Natural killer cell (primary cell): ENCODE data around the gene TBC1D22A. TPM values are rescaled to one million over a fixed set of nuclear protein-coding genes. Genes with fewer than 3 reads are reported as not detected.

Source experiments
- ATAC-seq, 3 donors: fragments of 150-1000 bp in 2 of 3; fragments of 200-7000 bp in 1 of 3; cut with Tn5 transposase; 1 replicate in 1 of 3; 2 replicates in 2 of 3; pipeline ENCODE4 v1.10.0; 2021; ENCODE audit warnings: mild to moderate bottlenecking in 2 of 3, moderate library complexity in 2 of 3
- DNase-seq, 2 donors: peaks; one replicate each; pipeline versions ENCODE4 v3.0.0 to v3.0.0-alpha.2; 2013 to 2021; ENCODE audit warnings: mixed read lengths in 1 of 2
- H3K27ac ChIP-seq: one replicate; pipeline ENCODE4 v1.5.1; 2013; ENCODE audit warnings: mild to moderate bottlenecking, low read length
- H3K27me3 ChIP-seq: one replicate; pipeline ENCODE4 v1.6.1; 2013; ENCODE audit warnings: low read length; ENCODE audit not compliant: control insufficient read depth, insufficient read depth
- H3K36me3 ChIP-seq: one replicate; pipeline ENCODE4 v1.6.1; 2013; ENCODE audit warnings: low read length; ENCODE audit not compliant: control insufficient read depth, insufficient read depth
- H3K4me1 ChIP-seq: one replicate; pipeline ENCODE4 v1.6.1; 2013; ENCODE audit warnings: low read length; ENCODE audit not compliant: control insufficient read depth, insufficient read depth
- H3K4me3 ChIP-seq: one replicate; pipeline ENCODE4 v1.5.1; 2013; ENCODE audit warnings: low read length
- H3K9me3 ChIP-seq: one replicate; pipeline ENCODE4 v1.6.1; 2013; ENCODE audit warnings: low read length; ENCODE audit not compliant: control insufficient read depth, insufficient read depth
- H3K27ac Mint-ChIP-seq, 2 donors: one replicate each; pipeline ENCODE4 v1.8.0; 2022; ENCODE audit warnings: mild to moderate bottlenecking in 2 of 2, mixed read lengths in 2 of 2, moderate library complexity in 1 of 2
- H3K27me3 Mint-ChIP-seq, 2 donors: one replicate each; pipeline ENCODE4 v1.8.0; 2022; ENCODE audit warnings: low read depth in 2 of 2, mixed read lengths in 2 of 2
- H3K36me3 Mint-ChIP-seq: one replicate; pipeline ENCODE4 v1.8.0; 2022; ENCODE audit warnings: mixed read lengths
- H3K4me1 Mint-ChIP-seq, 2 donors: one replicate each; pipeline ENCODE4 v1.8.0; 2022; ENCODE audit warnings: mixed read lengths in 2 of 2
- H3K4me3 Mint-ChIP-seq: one replicate; pipeline ENCODE4 v1.8.0; 2022; ENCODE audit warnings: mild to moderate bottlenecking, moderate library complexity, mixed read lengths
- H3K9me3 Mint-ChIP-seq, 2 donors: one replicate each; pipeline ENCODE4 v1.8.0; 2022; ENCODE audit warnings: mixed read lengths in 2 of 2
- CTCF ChIP-seq: fragments of 200-600 bp; IDR thresholded peaks from one replicate; pipeline ENCODE4 v1.8.0; 2022; ENCODE audit warnings: antibody characterized with exemption
- WGBS: methylation state at CpG from one replicate; pipeline ENCODE4 v1.1.7; 2013; ENCODE audit warnings: missing lambda C conversion rate; ENCODE audit not compliant: insufficient coverage; 5-methylcytosine and 5-hydroxymethylcytosine counted together
- intact Hi-C: fragments of 100-400 bp; cut with micrococcal nuclease; formaldehyde crosslinking; loops from one replicate; pipeline ENCODE4 v1.14.2; 2022
- total RNA-seq, 4 donors: library from RNA; stranded (reverse); fragments of 120-200 nt in 1 of 4; gene quantifications; one replicate each; pipeline versions ENCODE4 v1.2.3 to v1.2.4, GENCODE V29; 2013 to 2022

TBC1D22A gene
- total RNA-seq, 3 donors from 2014 or later (not counting 1 experiment from before 2014, with no cell fraction given), result 47.4 to 53.7 (median 53.2) TPM

- Mint-ChIP-seq H3K4me1 (peaks cover 0 to 18% of the 10 kb centered on the region in 2 donors), H3K9me3 (no peaks in the 10 kb centered on the region), H3K4me3 (no peak overlapping the region), H3K27ac (no peak overlapping the region), H3K27me3 (no peaks in the 10 kb centered on the region), H3K36me3 (no peaks in the 10 kb centered on the region)
- intact Hi-C loops, result no loop called here
- DNase-seq (no peak), ATAC-seq (no peak)
- Histone ChIP-seq H3K9me3 (no peaks in the 10 kb centered on the region), H3K4me3 (no peak overlapping the region), H3K36me3 (peaks cover 18% of the 10 kb centered on the region), H3K27ac (no peak overlapping the region), H3K27me3 (no peaks in the 10 kb centered on the region), H3K4me1 (no peaks in the 10 kb centered on the region)
- no peak for TF ChIP-seq CTCF
- 93% methylated on average over 20 of the region's 20 CpGs for WGBS
Observed at GRCh38 chr22:47114813-47115517, 352.5 kb downstream of the TBC1D22A start.

GRCh38 chr22:47115518-47115890 lies 353.1 kb downstream of the TBC1D22A start:
- H3K36me3 ChIP-seq, result peaks cover 18% of the 10 kb centered on the region
- intact Hi-C loops, result no loop called here
- DNase-seq (no peak), ATAC-seq (no peak)
- peaks cover 0 to 17% of the 10 kb centered on the region in 2 donors for H3K4me1 Mint-ChIP-seq
- WGBS, result 94% methylated on average over 14 of the region's 14 CpGs
- no peak overlapping the region for H3K4me3 Mint-ChIP-seq
- H3K9me3 ChIP-seq, result no peaks in the 10 kb centered on the region
- H3K27ac Mint-ChIP-seq, result no peak overlapping the region
- H3K27me3 ChIP-seq, result no peaks in the 10 kb centered on the region
- no peaks in the 10 kb centered on the region for H3K27me3 Mint-ChIP-seq
- no peaks in the 10 kb centered on the region for H3K4me1 ChIP-seq
- no peak overlapping the region for H3K27ac ChIP-seq
- TF ChIP-seq CTCF, result no peak
- no peak overlapping the region for H3K4me3 ChIP-seq
- no peaks in the 10 kb centered on the region for H3K9me3 Mint-ChIP-seq
- H3K36me3 Mint-ChIP-seq, result no peaks in the 10 kb centered on the region

GRCh38 chr22:47115921-47116320 lies 353.5 kb downstream of the TBC1D22A start:
- peaks cover 18% of the 10 kb centered on the region for H3K36me3 ChIP-seq
- no peak for ATAC-seq
- intact Hi-C loops, result no loop called here

More at GRCh38 chr22:47115921-47116320, 353.5 kb downstream of the TBC1D22A start:
- no peak overlapping the region for H3K4me3 ChIP-seq
- Mint-ChIP-seq H3K27ac (no peak overlapping the region), H3K27me3 (no peaks in the 10 kb centered on the region), H3K9me3 (no peaks in the 10 kb centered on the region), H3K36me3 (no peaks in the 10 kb centered on the region), H3K4me3 (no peak overlapping the region), H3K4me1 (peaks cover 4 to 12% of the 10 kb centered on the region in 2 donors)
- no peak for TF ChIP-seq CTCF
- H3K9me3 ChIP-seq, result no peaks in the 10 kb centered on the region
- H3K27ac ChIP-seq, result no peak overlapping the region
- H3K4me1 ChIP-seq, result no peaks in the 10 kb centered on the region
- H3K27me3 ChIP-seq, result no peaks in the 10 kb centered on the region
- WGBS, result 92% methylated on average over 13 of the region's 13 CpGs
- no peak for DNase-seq
